WTC11 (cell line): ENCODE results near the gene TNFRSF14.

Experiments
- FOXK1 ChIP-seq: sonication (generic); formaldehyde crosslinking; IDR thresholded peaks from 2 replicates; pipeline ENCODE4 v1.8.0; 2022; ENCODE audit warnings: mild to moderate bottlenecking, moderate library complexity, missing genetic modification reagents
- IRF2 ChIP-seq: sonication (generic); formaldehyde crosslinking; IDR thresholded peaks from 2 replicates; pipeline ENCODE4 v1.8.0; 2022; ENCODE audit warnings: low read depth, missing genetic modification reagents, borderline replicate concordance
- NFYB ChIP-seq: sonication (generic); formaldehyde crosslinking; conservative IDR thresholded peaks from 2 replicates; pipeline ENCODE4 v1.8.0; 2022; ENCODE audit warnings: low read depth, missing genetic modification reagents
- PRRX2 ChIP-seq: fragments of 250-450 bp; sonication (Bioruptor Pico); IDR thresholded peaks from 2 replicates; pipeline ENCODE4 v1.8.0; 2021; ENCODE audit warnings: mild to moderate bottlenecking
- SP1 ChIP-seq: sonication (generic); formaldehyde crosslinking; conservative IDR thresholded peaks from 2 replicates; pipeline ENCODE4 v1.8.1; 2022; ENCODE audit warnings: missing genetic modification reagents
- TCF7 ChIP-seq: sonication (generic); formaldehyde crosslinking; IDR thresholded peaks from 2 replicates; pipeline ENCODE4 v1.8.0; 2022; ENCODE audit warnings: mild to moderate bottlenecking, low read depth, missing genetic modification reagents, moderate library complexity
- ZBTB21 ChIP-seq: sonication (generic); formaldehyde crosslinking; IDR thresholded peaks from 2 replicates; pipeline ENCODE4 v1.8.1; 2023; ENCODE audit warnings: mild to moderate bottlenecking, missing genetic modification reagents, borderline replicate concordance
- TF ChIP-seq, protein P1 (sequence below): sonication (generic); formaldehyde crosslinking; IDR thresholded peaks from 2 replicates; pipeline ENCODE4 v1.8.0; 2022; ENCODE audit warnings: mild to moderate bottlenecking, missing genetic modification reagents
- TF ChIP-seq, protein P2 (sequence below): fragments of 200-600 bp; IDR thresholded peaks from 2 replicates; pipeline ENCODE4 v1.8.0; 2022; ENCODE audit warnings: antibody characterized with exemption
- TF ChIP-seq, protein P3 (sequence below): sonication (generic); formaldehyde crosslinking; IDR thresholded peaks from 2 replicates; pipeline ENCODE4 v1.8.1; 2023; ENCODE audit warnings: mild to moderate bottlenecking, missing genetic modification reagents, moderate library complexity
- TF ChIP-seq, protein P4 (sequence below): fragments of 250-450 bp; sonication (Bioruptor Pico); IDR thresholded peaks from 2 replicates; pipeline ENCODE4 v1.8.0; 2021; ENCODE audit warnings: mild to moderate bottlenecking
- TF ChIP-seq, protein P5 (sequence below): fragments of 250-450 bp; sonication (Bioruptor Pico); IDR thresholded peaks from 2 replicates; pipeline ENCODE4 v1.9.0; 2021; ENCODE audit warnings: mild to moderate bottlenecking

DNA sequence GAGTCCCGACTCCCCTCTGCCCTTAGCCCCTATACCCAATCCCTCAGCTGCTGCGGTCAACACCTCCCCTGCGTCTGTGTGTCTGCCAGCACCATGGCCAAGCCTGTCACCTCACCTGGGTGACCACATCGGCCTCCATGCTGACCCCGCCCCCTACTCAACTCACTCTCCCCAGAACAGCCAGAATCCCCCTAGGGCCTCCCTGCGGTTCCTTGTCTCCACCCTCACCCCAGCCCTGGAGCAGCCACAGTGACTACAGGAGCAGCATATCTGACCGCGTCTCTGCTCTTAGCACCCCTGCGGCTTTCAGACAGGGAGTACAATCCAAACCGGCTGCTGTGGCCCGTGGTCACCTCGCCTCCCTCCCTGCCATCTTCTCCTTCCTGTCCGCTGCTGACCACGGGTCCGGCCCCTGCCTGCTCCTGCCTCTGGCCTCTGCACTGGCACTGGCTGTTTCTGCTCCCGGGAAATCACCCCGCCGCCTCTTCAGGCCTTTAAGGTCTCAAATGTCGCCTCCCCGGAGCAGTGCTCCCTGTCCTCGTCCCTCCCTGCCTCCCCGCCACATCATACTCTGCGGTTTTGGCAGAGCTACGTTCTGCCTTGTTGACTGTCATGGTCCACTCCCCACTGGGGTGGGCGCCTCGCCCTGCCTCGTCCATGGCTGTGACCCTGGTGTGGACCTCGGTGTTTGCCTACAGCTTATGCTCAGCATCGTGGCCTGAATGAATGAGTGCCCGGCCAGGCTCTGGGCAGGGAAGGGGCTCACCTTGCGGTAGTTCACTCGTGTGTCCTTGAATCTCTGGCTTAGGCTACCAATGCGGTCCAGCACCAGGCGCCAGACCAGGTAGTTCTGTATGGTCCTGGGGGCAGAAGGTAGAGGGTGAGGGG, 41.5 kb downstream of the TNFRSF14 start:
- TF ChIP-seq IRF2 (CRISPR knock-in tag) = no peak
- TF ChIP-seq, protein P1, sequence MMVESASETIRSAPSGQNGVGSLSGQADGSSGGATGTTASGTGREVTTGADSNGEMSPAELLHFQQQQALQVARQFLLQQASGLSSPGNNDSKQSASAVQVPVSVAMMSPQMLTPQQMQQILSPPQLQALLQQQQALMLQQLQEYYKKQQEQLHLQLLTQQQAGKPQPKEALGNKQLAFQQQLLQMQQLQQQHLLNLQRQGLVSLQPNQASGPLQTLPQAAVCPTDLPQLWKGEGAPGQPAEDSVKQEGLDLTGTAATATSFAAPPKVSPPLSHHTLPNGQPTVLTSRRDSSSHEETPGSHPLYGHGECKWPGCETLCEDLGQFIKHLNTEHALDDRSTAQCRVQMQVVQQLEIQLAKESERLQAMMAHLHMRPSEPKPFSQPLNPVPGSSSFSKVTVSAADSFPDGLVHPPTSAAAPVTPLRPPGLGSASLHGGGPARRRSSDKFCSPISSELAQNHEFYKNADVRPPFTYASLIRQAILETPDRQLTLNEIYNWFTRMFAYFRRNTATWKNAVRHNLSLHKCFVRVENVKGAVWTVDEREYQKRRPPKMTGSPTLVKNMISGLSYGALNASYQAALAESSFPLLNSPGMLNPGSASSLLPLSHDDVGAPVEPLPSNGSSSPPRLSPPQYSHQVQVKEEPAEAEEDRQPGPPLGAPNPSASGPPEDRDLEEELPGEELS (CRISPR knock-in tag) = no peak
- TF ChIP-seq, protein P2, sequence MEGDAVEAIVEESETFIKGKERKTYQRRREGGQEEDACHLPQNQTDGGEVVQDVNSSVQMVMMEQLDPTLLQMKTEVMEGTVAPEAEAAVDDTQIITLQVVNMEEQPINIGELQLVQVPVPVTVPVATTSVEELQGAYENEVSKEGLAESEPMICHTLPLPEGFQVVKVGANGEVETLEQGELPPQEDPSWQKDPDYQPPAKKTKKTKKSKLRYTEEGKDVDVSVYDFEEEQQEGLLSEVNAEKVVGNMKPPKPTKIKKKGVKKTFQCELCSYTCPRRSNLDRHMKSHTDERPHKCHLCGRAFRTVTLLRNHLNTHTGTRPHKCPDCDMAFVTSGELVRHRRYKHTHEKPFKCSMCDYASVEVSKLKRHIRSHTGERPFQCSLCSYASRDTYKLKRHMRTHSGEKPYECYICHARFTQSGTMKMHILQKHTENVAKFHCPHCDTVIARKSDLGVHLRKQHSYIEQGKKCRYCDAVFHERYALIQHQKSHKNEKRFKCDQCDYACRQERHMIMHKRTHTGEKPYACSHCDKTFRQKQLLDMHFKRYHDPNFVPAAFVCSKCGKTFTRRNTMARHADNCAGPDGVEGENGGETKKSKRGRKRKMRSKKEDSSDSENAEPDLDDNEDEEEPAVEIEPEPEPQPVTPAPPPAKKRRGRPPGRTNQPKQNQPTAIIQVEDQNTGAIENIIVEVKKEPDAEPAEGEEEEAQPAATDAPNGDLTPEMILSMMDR = no peak
- TF ChIP-seq PRRX2 (CRISPR knock-in tag) = no peak
- TF ChIP-seq, protein P3, sequence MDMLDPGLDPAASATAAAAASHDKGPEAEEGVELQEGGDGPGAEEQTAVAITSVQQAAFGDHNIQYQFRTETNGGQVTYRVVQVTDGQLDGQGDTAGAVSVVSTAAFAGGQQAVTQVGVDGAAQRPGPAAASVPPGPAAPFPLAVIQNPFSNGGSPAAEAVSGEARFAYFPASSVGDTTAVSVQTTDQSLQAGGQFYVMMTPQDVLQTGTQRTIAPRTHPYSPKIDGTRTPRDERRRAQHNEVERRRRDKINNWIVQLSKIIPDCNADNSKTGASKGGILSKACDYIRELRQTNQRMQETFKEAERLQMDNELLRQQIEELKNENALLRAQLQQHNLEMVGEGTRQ (CRISPR knock-in tag) = no peak
- no peak for TF ChIP-seq NFYB (CRISPR knock-in tag)
- TF ChIP-seq, protein P4, sequence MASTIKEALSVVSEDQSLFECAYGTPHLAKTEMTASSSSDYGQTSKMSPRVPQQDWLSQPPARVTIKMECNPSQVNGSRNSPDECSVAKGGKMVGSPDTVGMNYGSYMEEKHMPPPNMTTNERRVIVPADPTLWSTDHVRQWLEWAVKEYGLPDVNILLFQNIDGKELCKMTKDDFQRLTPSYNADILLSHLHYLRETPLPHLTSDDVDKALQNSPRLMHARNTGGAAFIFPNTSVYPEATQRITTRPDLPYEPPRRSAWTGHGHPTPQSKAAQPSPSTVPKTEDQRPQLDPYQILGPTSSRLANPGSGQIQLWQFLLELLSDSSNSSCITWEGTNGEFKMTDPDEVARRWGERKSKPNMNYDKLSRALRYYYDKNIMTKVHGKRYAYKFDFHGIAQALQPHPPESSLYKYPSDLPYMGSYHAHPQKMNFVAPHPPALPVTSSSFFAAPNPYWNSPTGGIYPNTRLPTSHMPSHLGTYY (CRISPR knock-in tag) = no peak
- TF ChIP-seq FOXK1 = no peak
- TF ChIP-seq SP1 (CRISPR knock-in tag) = no peak
- TF ChIP-seq, protein P5, sequence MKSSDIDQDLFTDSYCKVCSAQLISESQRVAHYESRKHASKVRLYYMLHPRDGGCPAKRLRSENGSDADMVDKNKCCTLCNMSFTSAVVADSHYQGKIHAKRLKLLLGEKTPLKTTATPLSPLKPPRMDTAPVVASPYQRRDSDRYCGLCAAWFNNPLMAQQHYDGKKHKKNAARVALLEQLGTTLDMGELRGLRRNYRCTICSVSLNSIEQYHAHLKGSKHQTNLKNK (CRISPR knock-in tag) = no peak
- no peak for TF ChIP-seq TCF7 (CRISPR knock-in tag)
- no peak for TF ChIP-seq ZBTB21
